ENCODE measurements around the gene SKIC8.

DNA sequence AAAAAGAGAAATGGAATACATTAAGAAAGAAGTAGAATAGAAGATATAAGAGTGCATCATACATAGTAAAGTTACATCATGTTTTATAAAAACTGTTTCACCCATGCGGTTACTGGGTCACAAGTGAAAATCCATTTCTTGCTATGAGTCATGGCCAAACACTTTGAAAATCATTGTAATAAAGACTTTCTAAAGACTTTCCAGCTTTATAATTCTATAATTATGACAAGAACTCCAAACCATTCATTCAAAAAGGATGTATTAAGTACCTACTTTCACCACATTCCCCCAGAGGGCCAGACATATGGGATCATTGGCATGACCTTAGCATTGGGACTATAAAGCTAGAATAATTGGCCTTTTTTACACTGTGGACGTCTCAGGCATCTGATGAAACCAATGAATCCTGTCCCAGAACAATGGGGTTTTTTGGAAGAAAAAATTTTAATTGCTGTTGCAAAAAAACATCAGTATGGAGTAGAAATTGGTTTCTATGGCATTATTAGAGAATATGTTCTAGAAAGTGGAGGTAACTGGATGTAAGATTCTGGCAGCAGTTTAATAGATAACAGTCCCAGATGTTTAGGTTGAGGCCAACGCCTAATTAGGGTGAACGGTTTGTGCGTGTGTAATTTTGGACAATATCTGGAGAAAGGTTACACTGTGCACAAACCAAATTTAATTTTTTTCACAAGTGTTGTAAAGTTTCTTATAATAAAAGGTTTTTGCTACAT, 3.3 kb upstream of the SKIC8 start:
- TF ChIP-seq, protein P1, sequence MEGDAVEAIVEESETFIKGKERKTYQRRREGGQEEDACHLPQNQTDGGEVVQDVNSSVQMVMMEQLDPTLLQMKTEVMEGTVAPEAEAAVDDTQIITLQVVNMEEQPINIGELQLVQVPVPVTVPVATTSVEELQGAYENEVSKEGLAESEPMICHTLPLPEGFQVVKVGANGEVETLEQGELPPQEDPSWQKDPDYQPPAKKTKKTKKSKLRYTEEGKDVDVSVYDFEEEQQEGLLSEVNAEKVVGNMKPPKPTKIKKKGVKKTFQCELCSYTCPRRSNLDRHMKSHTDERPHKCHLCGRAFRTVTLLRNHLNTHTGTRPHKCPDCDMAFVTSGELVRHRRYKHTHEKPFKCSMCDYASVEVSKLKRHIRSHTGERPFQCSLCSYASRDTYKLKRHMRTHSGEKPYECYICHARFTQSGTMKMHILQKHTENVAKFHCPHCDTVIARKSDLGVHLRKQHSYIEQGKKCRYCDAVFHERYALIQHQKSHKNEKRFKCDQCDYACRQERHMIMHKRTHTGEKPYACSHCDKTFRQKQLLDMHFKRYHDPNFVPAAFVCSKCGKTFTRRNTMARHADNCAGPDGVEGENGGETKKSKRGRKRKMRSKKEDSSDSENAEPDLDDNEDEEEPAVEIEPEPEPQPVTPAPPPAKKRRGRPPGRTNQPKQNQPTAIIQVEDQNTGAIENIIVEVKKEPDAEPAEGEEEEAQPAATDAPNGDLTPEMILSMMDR (IDR thresholded peaks at IDR 0.05; ENCODE audit: low read length) = no peak
- TF ChIP-seq EZH2 (IDR thresholded peaks at IDR 0.05; ENCODE audit: borderline replicate concordance, low read length) = no peak

Data from OCI-LY1 (cell line).